OCI-LY3 (cell line): ENCODE results near the gene MINPP1.
A peak's percentile ranks its signal among the peaks of the same experiment; 100 is the strongest.

Experiments
- H2AFZ ChIP-seq: fragments of 200-600, 300-600 bp; shearing (Covaris generic); 2 replicates; pipeline ENCODE4 v1.6.0; 2014; ENCODE audit warnings: antibody characterized with exemption, low read depth, low read length
- H3K27ac ChIP-seq: fragments of 200-600, 300-600 bp; sonication (generic); 2 replicates; pipeline ENCODE4 v1.5.1; 2014; ENCODE audit warnings: mild to moderate bottlenecking, low read length, moderate library complexity, mixed read lengths
- H3K27me3 ChIP-seq: fragments of 200-600, 300-600 bp; sonication (generic); 2 replicates; pipeline ENCODE4 v1.6.1; 2014; ENCODE audit warnings: low read depth, low read length, mixed read lengths
- H3K36me3 ChIP-seq: fragments of 200-600, 300-600 bp; sonication (generic); replicated peaks from 2 replicates; pipeline ENCODE3; 2014; ENCODE audit warnings: low read depth, low read length, mixed read lengths
- H3K4me1 ChIP-seq: fragments of 300-600, 200-600 bp; sonication (generic); 2 replicates; pipeline ENCODE4 v1.6.1; 2014; ENCODE audit warnings: low read length, mixed read lengths
- H3K4me2 ChIP-seq: fragments of 200-600, 300-600 bp; sonication (generic); 2 replicates; pipeline ENCODE4 v1.6.1; 2014; ENCODE audit warnings: low read length, mixed read lengths
- H3K4me3 ChIP-seq: fragments of 300-600, 200-600 bp; sonication (generic); 2 replicates; pipeline ENCODE4 v1.5.1; 2014; ENCODE audit warnings: antibody characterized with exemption, mild to moderate bottlenecking, low read length, moderate library complexity
- H3K79me2 ChIP-seq: fragments of 300-600, 200-600 bp; shearing (Covaris generic); 2 replicates; pipeline ENCODE4 v1.6.1; 2014; ENCODE audit warnings: mild to moderate bottlenecking, low read length, mixed read lengths
- H3K9ac ChIP-seq: fragments of 300-600, 200-600 bp; shearing (Covaris generic); 2 replicates; pipeline ENCODE4 v1.6.0; 2014; ENCODE audit warnings: mild to moderate bottlenecking, low read length, moderate library complexity
- H3K9me3 ChIP-seq: fragments of 200-600, 300-600 bp; shearing (Covaris generic); 2 replicates; pipeline ENCODE4 v1.6.1; 2014; ENCODE audit warnings: low read length, mixed read lengths; ENCODE audit not compliant: insufficient read depth
- H4K20me1 ChIP-seq: fragments of 200-600, 300-600 bp; sonication (generic); 2 replicates; pipeline ENCODE4 v1.6.1; 2016; ENCODE audit warnings: low read length, mixed read lengths; ENCODE audit not compliant: insufficient read depth
- EZH2phosphoT487 ChIP-seq: fragments of 200-600 bp; shearing (Covaris generic); IDR thresholded peaks from 2 replicates; pipeline ENCODE4 v1.6.1; 2018; ENCODE audit warnings: antibody characterized with exemption, mixed run types, low read depth
- TF ChIP-seq, protein P1 (sequence below): fragments of 200-600, 300-600 bp; sonication (generic); IDR thresholded peaks from 2 replicates; pipeline ENCODE4 v1.5.1; 2014; ENCODE audit warnings: antibody characterized with exemption, low read length, low read depth

MINPP1 gene

DNA sequence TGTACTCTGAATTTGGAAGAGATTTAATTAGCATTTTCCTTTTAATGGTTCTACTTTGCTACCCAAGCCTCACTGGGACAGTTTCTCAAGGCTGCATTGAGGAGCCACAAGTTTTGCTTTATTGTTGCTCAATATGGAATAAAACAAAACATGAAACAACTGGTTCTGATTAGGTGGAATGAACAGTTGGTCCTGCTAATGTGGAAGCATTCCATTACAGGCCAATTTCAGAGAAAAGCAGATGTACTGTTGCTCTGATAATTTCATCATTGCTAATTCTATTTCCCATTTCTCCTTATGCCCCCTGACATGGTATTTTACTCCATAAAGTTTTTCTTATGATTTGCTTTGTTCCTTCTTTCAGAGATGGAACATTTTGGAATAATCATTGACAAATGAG, 89.0 kb downstream of the MINPP1 start:
- Histone ChIP-seq H3K79me2 (no peaks in the 10 kb centered on the region), H3K9ac (no peak overlapping the region), H3K4me1 (peaks cover 16% of the 10 kb centered on the region), H4K20me1 (no peaks in the 10 kb centered on the region), H3K36me3 (peaks cover 8% of the 10 kb centered on the region), H3K27ac (no peak overlapping the region), H3K27me3 (no peaks in the 10 kb centered on the region), H2AFZ (no peak overlapping the region), H3K4me2 (no peak overlapping the region), H3K9me3 (no peaks in the 10 kb centered on the region), H3K4me3 (no peak overlapping the region)
- TF ChIP-seq, protein P1, sequence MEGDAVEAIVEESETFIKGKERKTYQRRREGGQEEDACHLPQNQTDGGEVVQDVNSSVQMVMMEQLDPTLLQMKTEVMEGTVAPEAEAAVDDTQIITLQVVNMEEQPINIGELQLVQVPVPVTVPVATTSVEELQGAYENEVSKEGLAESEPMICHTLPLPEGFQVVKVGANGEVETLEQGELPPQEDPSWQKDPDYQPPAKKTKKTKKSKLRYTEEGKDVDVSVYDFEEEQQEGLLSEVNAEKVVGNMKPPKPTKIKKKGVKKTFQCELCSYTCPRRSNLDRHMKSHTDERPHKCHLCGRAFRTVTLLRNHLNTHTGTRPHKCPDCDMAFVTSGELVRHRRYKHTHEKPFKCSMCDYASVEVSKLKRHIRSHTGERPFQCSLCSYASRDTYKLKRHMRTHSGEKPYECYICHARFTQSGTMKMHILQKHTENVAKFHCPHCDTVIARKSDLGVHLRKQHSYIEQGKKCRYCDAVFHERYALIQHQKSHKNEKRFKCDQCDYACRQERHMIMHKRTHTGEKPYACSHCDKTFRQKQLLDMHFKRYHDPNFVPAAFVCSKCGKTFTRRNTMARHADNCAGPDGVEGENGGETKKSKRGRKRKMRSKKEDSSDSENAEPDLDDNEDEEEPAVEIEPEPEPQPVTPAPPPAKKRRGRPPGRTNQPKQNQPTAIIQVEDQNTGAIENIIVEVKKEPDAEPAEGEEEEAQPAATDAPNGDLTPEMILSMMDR = no peak
- no peak for TF ChIP-seq EZH2phosphoT487

DNA sequence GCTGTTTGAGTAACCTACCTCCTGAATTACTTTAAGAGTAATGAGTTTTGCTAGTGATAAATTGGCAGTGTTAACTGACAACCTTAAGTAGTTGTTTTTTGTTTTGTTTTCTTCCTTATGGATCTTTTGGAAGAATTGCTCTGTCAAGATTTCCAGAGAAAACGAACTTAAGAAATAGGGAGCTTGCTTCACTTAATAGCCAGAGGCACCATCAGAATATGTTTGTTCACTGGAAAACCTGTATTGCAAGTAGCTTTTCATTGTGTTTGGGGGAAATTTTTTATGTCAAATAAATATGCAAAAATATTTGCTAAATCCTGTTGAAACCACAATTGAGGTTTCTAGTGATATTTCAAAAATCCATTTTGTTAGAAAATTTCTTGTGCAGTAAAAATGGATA, 89.5 kb downstream of the MINPP1 start:
- no peak for TF ChIP-seq EZH2phosphoT487
- TF ChIP-seq, protein P1 = no peak
- H3K9me3 ChIP-seq = no peaks in the 10 kb centered on the region
- no peaks in the 10 kb centered on the region for H4K20me1 ChIP-seq
- no peak overlapping the region for H2AFZ ChIP-seq
- H3K27me3 ChIP-seq = no peaks in the 10 kb centered on the region
- no peak overlapping the region for H3K27ac ChIP-seq
- H3K4me3 ChIP-seq = no peak overlapping the region
- no peak overlapping the region for H3K9ac ChIP-seq
- H3K4me2 ChIP-seq = no peak overlapping the region
- H3K36me3 ChIP-seq = peaks cover 8% of the 10 kb centered on the region
- no peaks in the 10 kb centered on the region for H3K79me2 ChIP-seq
- H3K4me1 ChIP-seq = peaks cover 16% of the 10 kb centered on the region

DNA sequence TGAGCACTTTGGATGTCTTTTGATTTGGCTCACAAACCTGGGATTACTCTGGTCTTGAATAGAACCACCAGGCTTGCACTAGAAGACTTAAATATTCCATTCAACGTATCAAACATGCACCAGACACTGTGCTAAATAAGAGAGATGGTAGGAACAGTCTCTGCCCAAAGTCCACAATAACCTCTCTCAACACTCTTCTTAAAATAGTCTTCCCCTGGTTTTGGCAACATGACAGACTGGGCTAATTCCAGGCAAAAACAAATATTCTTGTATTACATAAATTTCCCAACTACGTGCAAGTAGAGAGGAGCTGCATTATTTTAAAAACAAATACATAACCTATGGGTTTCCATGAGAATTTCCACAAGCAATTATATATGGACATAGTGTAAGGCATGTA, 90.2 kb downstream of the MINPP1 start:
- H3K9me3 ChIP-seq = no peaks in the 10 kb centered on the region
- no peak overlapping the region for H3K4me2 ChIP-seq
- H3K36me3 ChIP-seq = peaks cover 8% of the 10 kb centered on the region
- no peaks in the 10 kb centered on the region for H3K27me3 ChIP-seq
- H3K27ac ChIP-seq = no peak overlapping the region
- no peak for TF ChIP-seq EZH2phosphoT487
- TF ChIP-seq, protein P1 = no peak
- H3K9ac ChIP-seq = no peak overlapping the region
- H2AFZ ChIP-seq = no peak overlapping the region
- peaks cover 16% of the 10 kb centered on the region for H3K4me1 ChIP-seq
- H3K79me2 ChIP-seq = no peaks in the 10 kb centered on the region
- no peak overlapping the region for H3K4me3 ChIP-seq
- H4K20me1 ChIP-seq = no peaks in the 10 kb centered on the region

DNA sequence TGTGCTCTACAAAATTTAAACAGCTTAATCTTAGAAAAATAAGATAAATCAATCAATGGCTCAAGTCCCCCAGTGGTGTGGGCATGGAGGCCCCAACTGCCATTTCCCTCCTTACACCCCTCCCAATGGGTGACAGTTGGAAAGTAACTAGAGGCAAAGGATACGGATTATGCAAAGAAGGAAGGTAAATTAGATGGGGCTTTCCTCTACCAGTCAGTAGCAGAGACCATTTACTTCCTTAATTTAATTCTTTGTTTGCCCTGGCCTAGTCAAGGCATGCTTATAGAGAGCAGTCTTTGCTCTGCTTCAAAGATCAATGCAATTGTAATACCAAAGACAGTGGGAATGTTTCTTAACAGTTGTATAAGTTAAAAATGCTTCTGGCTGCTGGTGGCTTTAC, 91.7 kb downstream of the MINPP1 start:
- H3K4me2 ChIP-seq = peak overlapping the region; percentile 43
- H3K9me3 ChIP-seq = no peaks in the 10 kb centered on the region
- no peaks in the 10 kb centered on the region for H4K20me1 ChIP-seq
- no peak overlapping the region for H3K4me3 ChIP-seq
- peaks cover 8% of the 10 kb centered on the region for H3K36me3 ChIP-seq
- no peak overlapping the region for H3K9ac ChIP-seq
- no peaks in the 10 kb centered on the region for H3K79me2 ChIP-seq
- peaks cover 16% of the 10 kb centered on the region for H3K4me1 ChIP-seq
- TF ChIP-seq, protein P1 = no peak
- TF ChIP-seq EZH2phosphoT487 = no peak
- H3K27me3 ChIP-seq = no peaks in the 10 kb centered on the region
- peak overlapping the region; percentile 25; the same call in 1 of the 2 replicates for H2AFZ ChIP-seq
- peak overlapping the region; percentile 54 for H3K27ac ChIP-seq
